GM19395 (cell line): ENCODE results near the gene SCAP.
"Not testable (repeated sequence)": the region's sequence is repeated elsewhere in the genome, so short reads cannot be mapped to it uniquely, and the experiment has no call there.

Source experiments
- ATAC-seq: cut with Tn5 transposase; IDR thresholded peaks from one replicate; pipeline ENCODE4 v1.9.1; 2021; ENCODE audit warnings: mild to moderate bottlenecking, moderate library complexity; ENCODE audit not compliant: unreplicated experiment

The SCAP gene

GRCh38 chr3:47370020-47370419 lies 105.7 kb downstream of the SCAP start:
- ATAC-seq, result not testable (repeated sequence)

GRCh38 chr3:47367631-47368030 lies 108.1 kb downstream of the SCAP start:
- ATAC-seq, result no peak

- no peak for ATAC-seq
These were observed 108.9 kb downstream of the SCAP start for GRCh38 chr3:47366833-47367232.

GRCh38 chr3:47365213-47366153 lies 110.3 kb downstream of the SCAP start:
- ATAC-seq, result no peak
